ENCODE results near the gene TMTC1.

- TF ChIP-seq ZBTB7A (IDR thresholded peaks at IDR 0.05; ENCODE audit: low read depth) = no peak
- no peak for TF ChIP-seq YY1 (IDR thresholded peaks at IDR 0.05; ENCODE audit: low read depth)
- TF ChIP-seq RAD21 (IDR thresholded peaks at IDR 0.05; ENCODE audit: low read depth) = no peak
Observed at GRCh38 chr12:29773076-29773475, 10.7 kb downstream of the TMTC1 start.
